SU-DHL-6 (cell line): ENCODE results near the gene TRMT6.

Experiments
- EZH2phosphoT487 ChIP-seq: fragments of 200-600 bp; sonication (generic), shearing (Covaris generic); conservative IDR thresholded peaks from 2 replicates; pipeline ENCODE4 v1.6.1; 2018; ENCODE audit warnings: mild to moderate bottlenecking, antibody characterized with exemption, low read length, moderate library complexity, mixed read lengths
- TF ChIP-seq, protein P1 (sequence below): fragments of 200-600 bp; sonication (generic); IDR thresholded peaks from one replicate; pipeline ENCODE4 v1.5.1; 2017; ENCODE audit warnings: antibody characterized with exemption, mild to moderate bottlenecking, low read length, moderate library complexity; ENCODE audit not compliant: insufficient read depth, poor library complexity, severe bottlenecking

DNA sequence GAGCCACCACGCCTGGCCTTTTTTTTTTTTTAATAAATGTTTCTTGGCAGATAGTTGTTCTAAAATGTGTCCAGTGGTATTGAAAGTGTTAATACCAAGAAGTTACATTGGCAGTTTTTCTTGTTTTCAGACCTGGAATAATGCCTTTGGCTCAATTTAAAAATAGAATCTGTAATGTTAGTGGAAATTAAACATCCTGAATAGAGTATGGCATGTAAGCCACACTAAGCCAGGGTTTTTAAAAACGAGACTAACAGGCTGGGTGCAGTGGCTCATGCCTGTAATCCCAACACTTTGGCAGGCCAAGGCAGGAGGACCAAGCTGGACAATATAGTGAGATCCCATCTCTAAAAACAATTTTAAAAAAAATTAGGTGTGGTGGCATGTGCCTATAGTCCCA, 25.4 kb upstream of the TRMT6 start:
- TF ChIP-seq, protein P1, sequence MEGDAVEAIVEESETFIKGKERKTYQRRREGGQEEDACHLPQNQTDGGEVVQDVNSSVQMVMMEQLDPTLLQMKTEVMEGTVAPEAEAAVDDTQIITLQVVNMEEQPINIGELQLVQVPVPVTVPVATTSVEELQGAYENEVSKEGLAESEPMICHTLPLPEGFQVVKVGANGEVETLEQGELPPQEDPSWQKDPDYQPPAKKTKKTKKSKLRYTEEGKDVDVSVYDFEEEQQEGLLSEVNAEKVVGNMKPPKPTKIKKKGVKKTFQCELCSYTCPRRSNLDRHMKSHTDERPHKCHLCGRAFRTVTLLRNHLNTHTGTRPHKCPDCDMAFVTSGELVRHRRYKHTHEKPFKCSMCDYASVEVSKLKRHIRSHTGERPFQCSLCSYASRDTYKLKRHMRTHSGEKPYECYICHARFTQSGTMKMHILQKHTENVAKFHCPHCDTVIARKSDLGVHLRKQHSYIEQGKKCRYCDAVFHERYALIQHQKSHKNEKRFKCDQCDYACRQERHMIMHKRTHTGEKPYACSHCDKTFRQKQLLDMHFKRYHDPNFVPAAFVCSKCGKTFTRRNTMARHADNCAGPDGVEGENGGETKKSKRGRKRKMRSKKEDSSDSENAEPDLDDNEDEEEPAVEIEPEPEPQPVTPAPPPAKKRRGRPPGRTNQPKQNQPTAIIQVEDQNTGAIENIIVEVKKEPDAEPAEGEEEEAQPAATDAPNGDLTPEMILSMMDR: no peak
- no peak for TF ChIP-seq EZH2phosphoT487
